Adipocyte (in vitro differentiated cells): ENCODE data around the gene FLG.
"Not testable (repeated sequence)": the region's sequence is repeated elsewhere in the genome, so short reads cannot be mapped to it uniquely, and the experiment has no call there.

Source experiments
- DNase-seq: peaks from one replicate; pipeline ENCODE4 v3.0.0-alpha.2; 2015; ENCODE audit warnings: low read depth
- H3K27me3 ChIP-seq: replicated peaks from 2 replicates; pipeline ENCODE4 v1.7.0; 2013; ENCODE audit warnings: mild to moderate bottlenecking, low read length, moderate library complexity; ENCODE audit not compliant: control insufficient read depth, insufficient read depth
- H3K36me3 ChIP-seq: 2 replicates; pipeline ENCODE4 v1.7.0; 2013; ENCODE audit warnings: low read length, mild to moderate bottlenecking, moderate library complexity; ENCODE audit not compliant: control insufficient read depth, insufficient read depth, severe bottlenecking
- H3K4me1 ChIP-seq: 2 replicates; pipeline ENCODE4 v1.7.0; 2013; ENCODE audit warnings: mild to moderate bottlenecking, low read length, moderate library complexity; ENCODE audit not compliant: control insufficient read depth, insufficient read depth
- H3K4me3 ChIP-seq: 2 replicates; pipeline ENCODE4 v1.7.0; 2013; ENCODE audit warnings: mild to moderate bottlenecking, low read length, moderate library complexity
- H3K9ac ChIP-seq: 2 replicates; pipeline ENCODE4 v1.7.0; 2013; ENCODE audit warnings: mild to moderate bottlenecking, low read length, moderate library complexity
- H3K9me3 ChIP-seq: 2 replicates; pipeline ENCODE4 v1.7.0; 2013; ENCODE audit warnings: mild to moderate bottlenecking, low read length, moderate library complexity; ENCODE audit not compliant: control insufficient read depth

FLG gene

GRCh38 chr1:152328801-152329391, 3.9 kb upstream of the FLG start:
- no peak for DNase-seq
- no peaks in the 10 kb centered on the region for H3K9me3 ChIP-seq

GRCh38 chr1:152313970-152314369, 11.1 kb downstream of the FLG start:
- H3K4me1 ChIP-seq, result no peaks in the 10 kb centered on the region
- H3K9me3 ChIP-seq, result no peaks in the 10 kb centered on the region
- no peak overlapping the region for H3K9ac ChIP-seq
- no peaks in the 10 kb centered on the region for H3K36me3 ChIP-seq
- DNase-seq, result no peak
- no peaks in the 10 kb centered on the region for H3K27me3 ChIP-seq
- H3K4me3 ChIP-seq, result no peak overlapping the region

More at GRCh38 chr1:152328801-152329391, 3.9 kb upstream of the FLG start:
- Histone ChIP-seq H3K4me3 (no peak overlapping the region), H3K9ac (no peak overlapping the region), H3K27me3 (no peaks in the 10 kb centered on the region), H3K36me3 (no peaks in the 10 kb centered on the region), H3K4me1 (no peaks in the 10 kb centered on the region)

- Histone ChIP-seq H3K4me1 (no peaks in the 10 kb centered on the region), H3K9me3 (no peaks in the 10 kb centered on the region), H3K36me3 (no peaks in the 10 kb centered on the region), H3K4me3 (no peak overlapping the region), H3K27me3 (no peaks in the 10 kb centered on the region), H3K9ac (no peak overlapping the region)
- DNase-seq, result no peak
These were observed 11.7 kb downstream of the FLG start for GRCh38 chr1:152313319-152313801.

GRCh38 chr1:152312169-152312568, 12.9 kb downstream of the FLG start:
- H3K4me1 ChIP-seq, H3K9ac ChIP-seq, DNase-seq, H3K36me3 ChIP-seq, H3K9me3 ChIP-seq, H3K4me3 ChIP-seq, H3K27me3 ChIP-seq: not testable (repeated sequence)

- no peak for DNase-seq
- Histone ChIP-seq H3K4me1 (no peaks in the 10 kb centered on the region), H3K9me3 (no peaks in the 10 kb centered on the region), H3K36me3 (no peaks in the 10 kb centered on the region), H3K9ac (no peak overlapping the region), H3K27me3 (no peaks in the 10 kb centered on the region), H3K4me3 (no peak overlapping the region)
These were observed 15.1 kb downstream of the FLG start for GRCh38 chr1:152309955-152310354.

GRCh38 chr1:152309320-152309901, 15.6 kb downstream of the FLG start:
- DNase-seq, result not testable (repeated sequence)

GRCh38 chr1:152308758-152309157, 16.3 kb downstream of the FLG start:
- H3K9ac ChIP-seq, DNase-seq, H3K4me3 ChIP-seq, H3K4me1 ChIP-seq, H3K9me3 ChIP-seq, H3K36me3 ChIP-seq, H3K27me3 ChIP-seq: not testable (repeated sequence)

More at GRCh38 chr1:152309320-152309901, 15.6 kb downstream of the FLG start:
- not testable (repeated sequence) for H3K9ac ChIP-seq, H3K9me3 ChIP-seq, H3K4me1 ChIP-seq, H3K4me3 ChIP-seq, H3K36me3 ChIP-seq, H3K27me3 ChIP-seq

- not testable (repeated sequence) for DNase-seq, H3K4me3 ChIP-seq, H3K4me1 ChIP-seq, H3K27me3 ChIP-seq, H3K9ac ChIP-seq, H3K36me3 ChIP-seq, H3K9me3 ChIP-seq
These were observed 17.1 kb downstream of the FLG start for GRCh38 chr1:152307970-152308369.

GRCh38 chr1:152306123-152306522, 18.9 kb downstream of the FLG start:
- not testable (repeated sequence) for H3K9me3 ChIP-seq, H3K4me1 ChIP-seq, H3K4me3 ChIP-seq, H3K9ac ChIP-seq, DNase-seq, H3K36me3 ChIP-seq, H3K27me3 ChIP-seq

GRCh38 chr1:152304773-152305172, 20.3 kb downstream of the FLG start:
- not testable (repeated sequence) for H3K36me3 ChIP-seq, DNase-seq, H3K4me1 ChIP-seq, H3K9me3 ChIP-seq, H3K27me3 ChIP-seq, H3K4me3 ChIP-seq, H3K9ac ChIP-seq

- H3K9me3 ChIP-seq, H3K4me3 ChIP-seq, H3K36me3 ChIP-seq, H3K27me3 ChIP-seq, H3K9ac ChIP-seq, H3K4me1 ChIP-seq, DNase-seq: not testable (repeated sequence)
These were observed 21.7 kb downstream of the FLG start for GRCh38 chr1:152303139-152303872.
